Measurements from ENCODE around the gene DOLK.

GRCh38 chr9:128979111-128979510, 31.7 kb upstream of the DOLK start:
- TF ChIP-seq CTCF (conservative IDR thresholded peaks at IDR 0.05; ENCODE audit: low read depth, low read length) (no peak), EZH2 (IDR thresholded peaks at IDR 0.05; ENCODE audit: borderline replicate concordance, low read depth, low read length, poor library complexity, severe bottlenecking) (no peak)
